ENCODE data around the gene ZNF107.

The ZNF107 gene

GRCh38 chr7:64653721-64654401 lies 12.1 kb upstream of the ZNF107 start:
- H2AFZ ChIP-seq (ENCODE audit: low read depth, low read length) = 0 out of 2 replicates have a peak overlapping the region, but pooled peaks have one; percentile 41
- no peak for TF ChIP-seq CTCF (IDR thresholded peaks at IDR 0.05; ENCODE audit: borderline replicate concordance, extremely low read depth, low read length, poor library complexity, severe bottlenecking)

GRCh38 chr7:64654796-64655548 lies 11.0 kb upstream of the ZNF107 start:
- ATAC-seq (ENCODE audit: insufficient read depth, low read depth) (no peak), DNase-seq (no peak)
- Histone ChIP-seq H3K9me3 (ENCODE audit: insufficient read depth, low read length, severe bottlenecking) (no peaks in the 10 kb centered on the region), H3K36me3 (ENCODE audit: insufficient read depth, low read length) (no peaks in the 10 kb centered on the region), H3K27me3 (ENCODE audit: insufficient read depth, low read length, poor library complexity) (no peaks in the 10 kb centered on the region), H3K4me1 (ENCODE audit: insufficient read depth, low read length) (no peaks in the 10 kb centered on the region), H3K9ac (ENCODE audit: low read depth, low read length) (no peak overlapping the region), H3K4me3 (ENCODE audit: low read depth in 1 of 2, low read length in 2 of 2) (no peak overlapping the region), H3K79me2 (ENCODE audit: insufficient read depth, low read length) (no peaks in the 10 kb centered on the region), H2AFZ (ENCODE audit: low read depth, low read length) (no peak overlapping the region), H4K20me1 (ENCODE audit: insufficient read depth, low read length) (no peaks in the 10 kb centered on the region), H3K4me2 (ENCODE audit: insufficient read depth, low read length) (no peak overlapping the region), H3K27ac (ENCODE audit: low read length) (no peak overlapping the region)
- no peak for TF ChIP-seq EZH2 (IDR thresholded peaks at IDR 0.05; ENCODE audit: borderline replicate concordance, low read depth, low read length, severe bottlenecking)
- TF ChIP-seq CTCF (IDR thresholded peaks at IDR 0.05; ENCODE audit: borderline replicate concordance, extremely low read depth, low read length, poor library complexity, severe bottlenecking) = no peak

More at GRCh38 chr7:64653721-64654401, 12.1 kb upstream of the ZNF107 start:
- H3K9me3 ChIP-seq (ENCODE audit: insufficient read depth, low read length, severe bottlenecking) = no peaks in the 10 kb centered on the region
- no peak overlapping the region for H3K4me2 ChIP-seq (ENCODE audit: insufficient read depth, low read length)
- H3K27me3 ChIP-seq (ENCODE audit: insufficient read depth, low read length, poor library complexity) = no peaks in the 10 kb centered on the region
- H3K36me3 ChIP-seq (ENCODE audit: insufficient read depth, low read length) = no peaks in the 10 kb centered on the region
- H3K27ac ChIP-seq (ENCODE audit: low read length) = no peak overlapping the region
- ATAC-seq (ENCODE audit: insufficient read depth, low read depth) (no peak), DNase-seq (no peak)
- H3K79me2 ChIP-seq (ENCODE audit: insufficient read depth, low read length) = no peaks in the 10 kb centered on the region
- no peak overlapping the region for H3K4me3 ChIP-seq (ENCODE audit: low read depth in 1 of 2, low read length in 2 of 2)
- H3K9ac ChIP-seq (ENCODE audit: low read depth, low read length) = no peak overlapping the region
- H3K4me1 ChIP-seq (ENCODE audit: insufficient read depth, low read length) = no peaks in the 10 kb centered on the region
- H4K20me1 ChIP-seq (ENCODE audit: insufficient read depth, low read length) = no peaks in the 10 kb centered on the region

DNA sequence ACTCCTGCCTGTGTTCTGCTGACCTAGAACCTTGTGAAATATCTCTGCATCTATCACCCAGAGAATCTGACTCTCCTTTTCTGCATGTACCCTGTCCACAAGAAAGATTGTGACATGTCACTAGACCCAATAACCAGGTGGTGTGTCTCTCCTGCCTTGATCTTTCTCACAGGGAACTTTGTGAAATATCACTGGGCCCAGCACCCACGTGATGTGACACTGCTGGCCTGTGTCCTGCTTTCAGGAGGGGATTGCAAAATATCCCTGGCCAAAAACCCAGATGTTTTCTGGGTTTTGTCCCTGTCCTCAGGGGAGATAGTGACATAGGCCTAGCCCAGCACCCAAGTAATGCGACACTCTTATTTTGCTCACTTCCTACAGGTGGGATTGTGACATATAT lies 10.1 kb upstream of the ZNF107 start:
- H4K20me1 ChIP-seq (ENCODE audit: insufficient read depth, low read length) = no peaks in the 10 kb centered on the region
- no peak for TF ChIP-seq CTCF (IDR thresholded peaks at IDR 0.05; ENCODE audit: borderline replicate concordance, extremely low read depth, low read length, poor library complexity, severe bottlenecking)
- TF ChIP-seq EZH2 (IDR thresholded peaks at IDR 0.05; ENCODE audit: borderline replicate concordance, low read depth, low read length, severe bottlenecking) = no peak
- H3K4me2 ChIP-seq (ENCODE audit: insufficient read depth, low read length) = no peak overlapping the region
- no peaks in the 10 kb centered on the region for H3K9me3 ChIP-seq (ENCODE audit: insufficient read depth, low read length, severe bottlenecking)
- no peak overlapping the region for H3K9ac ChIP-seq (ENCODE audit: low read depth, low read length)
- no peaks in the 10 kb centered on the region for H3K27me3 ChIP-seq (ENCODE audit: insufficient read depth, low read length, poor library complexity)
- no peak for ATAC-seq (ENCODE audit: insufficient read depth, low read depth)
- H2AFZ ChIP-seq (ENCODE audit: low read depth, low read length) = no peak overlapping the region
- no peaks in the 10 kb centered on the region for H3K36me3 ChIP-seq (ENCODE audit: insufficient read depth, low read length)
- H3K4me3 ChIP-seq (ENCODE audit: low read depth in 1 of 2, low read length in 2 of 2) = no peak overlapping the region
- H3K79me2 ChIP-seq (ENCODE audit: insufficient read depth, low read length) = no peaks in the 10 kb centered on the region
- H3K4me1 ChIP-seq (ENCODE audit: insufficient read depth, low read length) = no peaks in the 10 kb centered on the region
- H3K27ac ChIP-seq (ENCODE audit: low read length) = no peak overlapping the region
- no peak for DNase-seq
